HG03108 (cell line): Measurements from ENCODE around the gene FAM180B.
"Not testable (repeated sequence)": the region's sequence is repeated elsewhere in the genome, so short reads cannot be mapped to it uniquely, and the experiment has no call there.

Source experiments
- ATAC-seq: cut with Tn5 transposase; IDR thresholded peaks from one replicate; pipeline ENCODE4 v1.9.1; 2021; ENCODE audit warnings: moderate library complexity; ENCODE audit not compliant: unreplicated experiment

FAM180B gene, protein sequence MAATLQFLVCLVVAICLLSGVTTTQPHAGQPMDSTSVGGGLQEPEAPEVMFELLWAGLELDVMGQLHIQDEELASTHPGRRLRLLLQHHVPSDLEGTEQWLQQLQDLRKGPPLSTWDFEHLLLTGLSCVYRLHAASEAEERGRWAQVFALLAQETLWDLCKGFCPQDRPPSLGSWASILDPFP

DNA sequence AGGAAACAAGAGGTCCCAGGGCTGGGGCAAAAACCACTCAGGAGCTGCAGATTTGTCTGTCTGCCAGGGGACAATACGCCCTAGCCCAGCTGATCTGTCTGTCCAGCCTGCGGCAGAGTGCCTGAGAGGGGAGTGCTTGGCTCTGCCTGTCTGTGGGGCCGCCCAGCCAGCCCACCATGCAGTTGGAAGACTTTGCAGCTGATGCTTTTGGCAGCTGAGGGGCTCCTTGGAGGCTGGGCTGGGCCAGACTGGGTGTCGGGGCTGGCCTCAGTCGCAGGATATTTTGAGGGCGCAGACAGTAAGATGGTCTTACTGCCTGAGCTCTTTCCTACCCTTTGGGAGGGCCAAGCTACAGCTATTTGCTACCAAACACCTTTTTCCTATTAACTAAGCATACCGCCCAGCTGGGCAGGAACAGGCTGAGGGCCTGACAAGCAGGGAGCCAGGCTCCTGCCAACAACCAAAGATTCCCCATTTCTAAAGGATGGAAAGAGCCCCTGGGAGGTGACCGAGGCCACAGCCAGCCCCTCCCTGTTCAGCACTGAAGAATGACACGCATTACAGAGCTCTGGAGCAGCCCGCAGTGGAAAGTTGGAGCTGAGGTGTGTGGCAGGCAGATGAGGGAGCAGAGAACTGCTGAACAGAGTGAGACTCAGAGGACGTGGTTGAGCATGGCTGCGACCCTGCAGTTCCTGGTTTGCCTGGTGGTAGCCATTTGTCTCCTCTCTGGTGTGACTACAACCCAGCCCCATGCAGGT, at the start of gene FAM180B:
Gene FAM180B (plus strand): TSS at position 581 of the 758 bp plus-strand sequence. CDS start 91 bp downstream, at position 672.
- no peak for ATAC-seq

DNA sequence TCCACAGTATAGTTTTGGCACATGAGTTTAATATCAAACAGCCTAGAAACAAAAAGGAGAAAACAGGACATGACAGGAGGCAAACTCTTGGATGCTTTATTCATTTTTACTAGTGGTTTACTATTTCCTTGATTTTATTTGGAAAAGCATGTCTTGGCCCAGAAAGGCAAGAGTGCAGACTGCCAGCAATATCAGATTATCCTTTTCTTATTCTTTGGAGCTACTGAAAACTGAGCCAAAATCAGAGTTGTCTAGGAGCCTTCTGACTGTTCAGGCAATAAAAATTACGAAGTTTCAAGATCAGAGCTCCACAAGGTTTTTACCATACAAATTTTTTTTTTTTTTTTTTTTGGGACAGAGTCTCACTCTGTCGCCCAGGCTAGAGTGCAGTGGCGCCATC, 49.6 kb upstream of the FAM180B start:
- ATAC-seq, result no peak

DNA sequence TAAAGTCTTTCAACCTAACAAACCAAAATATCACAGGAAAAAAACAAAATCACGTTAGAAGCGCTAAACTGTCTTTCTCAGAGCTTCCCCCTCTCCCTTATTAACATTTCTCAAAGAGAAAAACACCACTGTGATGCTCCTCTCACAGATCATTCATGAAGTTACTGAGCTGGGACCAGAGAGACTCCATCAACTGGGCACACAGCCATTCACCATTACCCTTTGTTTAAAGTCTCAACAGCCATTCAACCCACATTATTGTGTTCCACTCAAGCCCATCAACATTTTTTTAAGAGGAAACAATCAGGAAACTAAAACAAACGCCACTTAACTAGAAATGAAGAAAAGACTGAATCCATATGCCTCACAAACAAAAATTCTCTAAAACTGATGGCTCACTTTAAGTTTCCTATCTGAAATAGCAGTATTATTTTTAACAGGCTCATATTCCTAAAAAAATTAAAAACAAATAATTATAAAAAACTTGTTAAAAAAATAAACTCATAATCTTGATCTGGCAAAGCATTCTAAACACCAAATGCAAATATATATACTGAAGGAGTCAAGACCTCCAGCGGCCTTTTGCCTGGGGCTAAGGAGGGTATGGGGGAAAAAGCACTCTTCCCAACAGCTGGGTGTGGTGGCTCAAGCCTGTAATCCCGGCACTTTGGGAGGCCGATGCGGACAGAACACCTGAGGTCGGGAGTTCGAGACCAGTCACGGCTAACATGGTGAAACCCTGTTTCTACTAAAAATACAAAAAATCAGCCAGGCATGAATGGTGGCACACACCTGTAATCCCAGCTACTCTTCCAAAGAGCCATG, 47.5 kb upstream of the FAM180B start:
- no peak for ATAC-seq

DNA sequence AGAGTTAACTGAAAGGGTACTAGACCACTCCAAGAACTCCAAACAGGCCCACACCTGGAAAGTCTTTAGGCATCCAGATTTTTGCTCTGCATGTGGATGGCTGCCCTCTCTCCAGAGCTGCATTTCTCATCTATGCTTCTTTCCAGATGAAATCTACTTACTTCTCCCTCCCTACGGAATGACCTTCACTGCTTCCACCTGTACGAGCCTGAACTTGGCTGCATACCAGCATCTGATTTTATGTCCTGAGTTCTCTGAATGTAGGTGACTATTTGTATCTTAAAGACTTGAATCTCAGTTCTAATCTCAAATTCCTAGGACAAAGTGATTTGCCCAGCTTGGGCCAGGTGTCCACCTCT, 46.8 kb upstream of the FAM180B start:
- ATAC-seq, result no peak

DNA sequence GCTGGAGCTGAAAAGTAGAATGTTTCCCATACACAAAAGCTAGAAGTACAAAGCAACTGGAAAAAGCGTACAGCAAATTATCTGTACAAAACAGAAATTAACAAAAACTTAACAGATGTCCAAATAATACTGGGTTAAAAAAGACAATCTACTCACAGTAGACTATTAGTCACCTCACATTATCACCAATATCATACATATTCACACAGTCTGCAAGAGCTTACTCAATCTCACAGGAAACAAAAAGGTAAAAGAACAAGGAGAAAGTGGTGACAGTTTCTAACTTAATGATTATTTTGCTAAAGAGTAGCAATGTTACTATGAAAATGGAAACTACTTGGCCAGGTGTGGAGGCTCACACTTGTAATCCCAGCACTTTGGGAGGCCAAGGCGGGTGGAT, 45.4 kb upstream of the FAM180B start:
- no peak for ATAC-seq

DNA sequence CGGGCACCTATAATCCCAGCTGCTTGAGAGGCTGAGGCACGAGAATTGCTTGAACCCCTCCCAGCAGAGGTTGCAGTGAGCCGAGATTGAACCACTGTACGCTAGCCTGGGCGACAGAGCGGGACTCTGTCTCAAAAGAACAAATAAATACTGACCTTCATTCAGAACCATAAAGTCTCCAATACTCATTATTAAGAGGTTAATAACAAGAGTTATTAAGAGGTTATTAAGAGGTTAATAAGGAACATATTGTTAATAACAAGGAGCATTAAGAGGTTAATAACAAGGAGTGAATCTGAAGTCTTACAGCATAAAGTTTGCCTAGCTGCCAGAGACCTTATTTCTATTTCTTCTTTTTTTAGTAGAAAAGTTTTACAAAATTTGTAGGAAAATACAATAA, 41.2 kb upstream of the FAM180B start:
- no peak for ATAC-seq

DNA sequence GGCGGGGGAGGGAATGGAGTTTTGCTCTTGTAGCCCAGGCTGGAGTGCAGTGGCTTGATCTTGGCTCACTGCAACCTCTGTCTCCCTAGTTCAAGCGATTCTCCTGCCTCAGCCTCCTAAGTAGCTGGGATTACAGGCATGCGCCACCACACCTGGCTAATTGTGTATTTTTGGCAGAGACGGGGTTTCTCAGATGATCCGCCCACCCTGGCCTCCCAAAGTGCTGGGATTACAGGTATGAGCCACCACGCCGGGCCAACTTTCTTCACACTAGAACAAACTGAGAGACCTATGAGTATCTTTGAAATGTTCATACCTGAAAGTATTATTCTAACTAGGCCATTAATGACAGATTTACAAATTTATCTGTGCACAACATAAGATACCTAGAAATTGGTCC, 40.2 kb upstream of the FAM180B start:
- not testable (repeated sequence) for ATAC-seq

DNA sequence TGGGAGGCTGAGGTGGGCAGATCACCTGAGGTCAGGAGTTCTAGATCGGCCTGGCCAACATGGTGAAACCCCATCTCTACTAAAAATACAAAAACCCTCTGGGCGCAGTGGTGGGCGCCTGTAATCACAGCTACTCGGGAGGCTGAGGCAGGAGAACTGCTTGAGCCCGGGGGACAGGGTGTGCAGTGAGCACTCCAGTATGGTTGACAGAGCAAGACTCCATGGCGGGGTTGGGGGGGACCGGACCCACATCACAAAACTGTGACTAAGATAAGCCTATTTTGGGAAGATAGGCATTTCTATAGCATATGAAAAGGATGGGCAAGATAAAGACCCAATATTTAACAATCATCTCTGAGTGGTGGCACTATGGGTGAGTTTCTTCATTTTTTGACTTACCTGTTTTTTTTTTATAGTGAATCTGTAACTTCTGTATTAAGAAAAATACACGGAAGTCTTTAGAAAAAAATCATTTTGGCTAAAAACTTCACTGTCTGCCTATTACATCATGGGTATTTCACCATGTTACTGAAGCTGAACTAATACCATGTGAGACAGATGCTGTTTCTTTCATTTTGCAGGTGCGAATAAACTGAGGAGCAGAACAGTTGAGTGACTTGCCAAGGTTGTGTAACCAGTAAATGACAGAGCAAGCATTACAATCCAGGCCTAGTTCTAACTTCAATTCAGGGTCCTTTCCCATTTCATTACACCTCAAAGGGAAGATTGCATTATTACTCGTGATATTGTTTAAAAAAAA, 36.0 kb upstream of the FAM180B start:
- ATAC-seq, result no peak

DNA sequence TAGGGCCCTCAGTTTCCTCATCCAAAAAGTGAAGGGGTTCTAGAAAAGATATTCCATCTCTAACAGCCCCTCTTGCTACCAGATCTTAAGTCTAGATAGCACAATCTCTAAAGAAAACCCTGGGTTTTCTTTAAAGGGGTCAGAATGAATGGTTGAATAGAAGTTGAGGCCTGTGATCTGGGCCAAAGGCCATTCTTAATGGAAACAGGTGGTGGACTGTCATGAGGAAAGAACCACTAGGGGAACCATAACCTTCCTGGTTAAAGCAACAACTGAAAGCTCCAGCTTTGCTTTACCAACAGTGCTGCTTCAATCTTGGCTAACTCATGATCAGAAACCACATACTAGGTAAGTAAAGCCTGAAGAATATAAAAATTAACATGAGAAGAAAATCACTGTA, 35.4 kb upstream of the FAM180B start:
- no peak for ATAC-seq

DNA sequence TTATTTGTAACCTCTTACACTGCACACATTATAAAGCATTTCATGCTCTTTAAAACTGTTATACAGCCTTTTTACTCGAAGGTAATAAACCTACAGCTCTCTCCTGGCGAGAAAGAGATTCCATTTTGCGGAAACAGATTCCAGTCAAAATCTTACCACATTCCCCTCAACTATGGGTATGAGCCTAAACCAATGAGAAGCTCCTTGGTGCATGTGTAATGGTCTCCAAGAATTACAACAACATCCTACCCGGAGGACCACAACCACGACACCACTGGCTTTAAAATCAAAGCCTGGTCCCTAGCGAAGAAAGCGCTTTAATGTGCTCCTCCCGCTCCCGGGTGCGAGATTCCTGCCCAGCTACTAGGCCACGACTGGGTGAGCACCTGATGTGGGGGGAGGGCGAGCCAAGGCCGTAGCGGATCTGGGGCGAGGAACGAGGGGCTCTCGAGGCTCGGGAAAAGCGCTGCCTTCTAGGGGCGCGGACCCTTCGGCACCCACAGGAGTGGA, 34.4 kb upstream of the FAM180B start:
- no peak for ATAC-seq

DNA sequence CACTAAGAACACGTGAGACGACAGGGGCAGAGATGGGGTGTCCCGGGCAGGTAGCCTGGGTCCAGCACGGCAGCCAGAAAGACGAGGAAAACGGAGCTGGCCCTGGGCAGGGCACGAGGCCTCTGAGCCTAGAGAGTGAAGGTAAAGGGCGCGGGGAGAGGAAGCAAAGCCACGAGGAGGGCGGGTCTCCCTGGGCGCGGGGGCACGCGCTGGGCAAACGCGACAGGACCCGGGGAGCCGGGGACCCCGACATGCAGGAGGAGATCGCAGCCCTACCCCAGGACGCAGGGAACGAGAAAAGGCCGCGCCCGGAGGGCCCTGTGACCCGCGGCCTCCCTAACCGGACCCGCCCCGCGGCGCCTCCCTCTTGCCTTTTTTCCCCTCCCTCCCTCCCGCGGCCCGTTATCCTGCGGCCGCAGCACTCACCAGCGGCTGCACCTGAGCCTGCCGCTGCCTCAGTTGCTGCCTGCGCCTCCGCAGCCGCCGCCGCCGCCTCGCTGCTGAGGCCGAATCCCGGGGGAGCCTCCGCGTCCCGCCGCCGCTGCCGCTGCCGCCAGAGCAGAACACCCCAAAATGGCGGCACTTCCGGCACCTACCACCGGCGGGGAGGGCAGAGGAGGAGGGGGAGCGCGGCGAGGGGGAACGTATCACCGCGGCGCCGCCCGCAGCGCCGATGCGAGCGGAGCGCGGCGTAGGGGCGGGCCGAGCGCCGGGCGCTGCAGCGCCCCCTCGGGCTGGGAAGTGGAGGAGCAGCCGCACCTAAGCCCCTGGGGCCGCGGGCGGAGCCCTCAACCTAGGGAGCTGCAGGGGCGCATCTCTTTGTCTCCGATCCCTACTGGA, 33.7 kb upstream of the FAM180B start, which contains the start of gene CELF1:
Gene CELF1 (minus strand): TSS at position 567 of the 840 bp plus-strand sequence. CDS start 53,609 bp downstream, outside the sequence.
- ATAC-seq, result peak; percentile 88

DNA sequence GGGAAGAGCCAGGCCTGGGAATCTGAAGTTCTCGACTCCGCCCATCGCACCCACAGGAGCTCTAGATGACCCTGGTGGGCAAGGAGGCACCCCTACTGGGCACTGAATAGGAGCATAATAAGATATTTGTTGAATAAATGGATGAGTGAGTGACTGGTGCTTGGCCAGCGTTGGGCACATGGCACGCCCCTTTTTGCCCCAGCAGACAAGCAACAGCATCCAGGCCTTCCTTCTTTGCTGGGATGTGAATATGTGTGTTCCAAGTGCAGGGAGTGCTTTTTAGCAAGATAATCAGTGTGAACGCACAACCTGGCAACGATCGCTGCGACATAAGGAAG, 33.1 kb upstream of the FAM180B start:
- ATAC-seq, result peak; percentile 11

DNA sequence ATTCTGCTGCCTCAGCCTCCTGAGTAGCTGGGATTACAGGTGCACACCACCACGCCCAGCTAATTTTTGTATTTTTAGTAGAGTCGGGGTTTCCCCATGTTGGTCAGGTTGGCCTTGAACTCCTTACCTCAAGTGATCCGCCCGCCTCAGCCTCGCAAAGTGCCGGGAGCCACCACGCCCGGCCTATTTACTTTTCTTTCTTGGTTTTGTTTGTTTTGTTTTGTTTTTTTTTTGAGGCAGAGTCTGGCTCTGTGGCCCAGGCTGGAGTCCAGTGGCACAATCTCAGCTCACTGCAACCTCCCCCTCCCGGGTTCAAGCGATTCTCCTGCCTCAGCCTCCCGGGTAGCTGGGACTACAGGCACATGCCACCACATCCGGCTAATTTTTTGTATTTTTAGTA, 29.5 kb upstream of the FAM180B start:
- not testable (repeated sequence) for ATAC-seq

DNA sequence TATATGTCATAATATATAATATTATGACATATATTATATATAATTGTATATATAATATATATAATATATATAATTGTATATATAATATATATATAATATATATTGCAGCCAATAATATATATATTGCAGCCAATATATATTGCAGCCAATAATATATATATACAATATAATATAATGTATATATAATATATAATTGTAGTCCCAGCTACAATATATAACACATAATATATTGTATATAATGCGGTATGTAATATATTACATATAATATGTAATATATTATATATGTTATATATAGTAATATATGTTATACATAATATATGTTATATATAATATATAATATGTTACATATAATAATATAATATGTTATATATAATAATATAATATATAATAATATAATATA, 27.8 kb upstream of the FAM180B start:
- ATAC-seq, result no peak

DNA sequence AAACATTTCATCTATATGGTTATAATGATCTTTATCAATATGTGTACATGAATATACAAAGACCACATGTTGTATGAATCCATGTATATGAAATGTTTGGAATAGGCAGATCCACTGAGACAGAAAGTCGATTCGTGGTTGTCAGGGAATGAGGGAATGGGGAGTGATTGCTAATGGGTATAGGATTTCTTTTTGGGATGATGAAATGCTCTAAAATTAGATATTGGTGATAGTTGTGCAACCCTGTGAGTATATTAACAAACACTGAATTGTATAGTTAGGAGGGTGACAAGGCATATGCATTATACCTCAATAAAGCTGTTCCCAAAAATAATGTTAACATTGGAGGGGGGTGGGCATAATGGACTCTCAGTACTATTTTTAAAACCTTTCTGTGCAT, 26.1 kb upstream of the FAM180B start:
- no peak for ATAC-seq

DNA sequence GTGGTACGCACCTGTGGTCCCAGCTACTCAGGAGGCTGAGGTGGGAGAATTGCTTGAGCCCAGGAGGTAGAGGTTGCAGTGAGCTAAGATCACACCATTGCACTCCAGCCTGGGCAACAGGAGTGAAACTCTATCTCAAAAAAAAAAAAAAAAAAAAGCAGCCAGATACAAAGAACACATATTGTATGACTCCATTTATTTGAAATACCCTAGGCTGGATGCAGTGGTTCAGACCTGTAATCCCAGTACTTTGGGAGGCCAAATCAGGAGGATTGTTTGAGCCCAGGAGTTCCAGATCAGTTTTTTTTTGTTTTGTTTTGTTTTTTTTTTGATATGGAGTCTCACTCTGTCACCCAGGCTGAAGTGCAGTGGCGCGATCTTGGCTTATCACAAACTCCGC, 24.1 kb upstream of the FAM180B start:
- ATAC-seq, result not testable (repeated sequence)

DNA sequence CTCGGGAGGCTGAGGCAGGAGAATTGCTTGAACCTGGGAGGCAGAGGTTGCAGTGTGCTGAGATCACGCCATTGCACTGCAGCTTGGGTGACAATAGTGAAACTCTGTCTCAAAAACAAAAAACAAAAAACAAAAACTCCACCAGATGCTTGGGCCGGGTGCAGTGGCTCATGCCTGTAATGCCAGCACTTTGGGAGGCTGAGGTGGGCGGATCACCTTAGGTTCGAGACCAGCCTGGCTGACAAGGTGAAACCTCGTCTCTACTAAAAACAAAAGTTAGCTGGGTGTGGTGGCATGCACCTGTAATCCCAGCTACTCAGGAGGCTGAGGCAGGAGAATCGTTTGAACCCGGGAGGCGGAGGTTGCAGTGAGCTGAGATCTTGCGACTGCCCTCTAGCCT, 22.1 kb upstream of the FAM180B start:
- not testable (repeated sequence) for ATAC-seq

DNA sequence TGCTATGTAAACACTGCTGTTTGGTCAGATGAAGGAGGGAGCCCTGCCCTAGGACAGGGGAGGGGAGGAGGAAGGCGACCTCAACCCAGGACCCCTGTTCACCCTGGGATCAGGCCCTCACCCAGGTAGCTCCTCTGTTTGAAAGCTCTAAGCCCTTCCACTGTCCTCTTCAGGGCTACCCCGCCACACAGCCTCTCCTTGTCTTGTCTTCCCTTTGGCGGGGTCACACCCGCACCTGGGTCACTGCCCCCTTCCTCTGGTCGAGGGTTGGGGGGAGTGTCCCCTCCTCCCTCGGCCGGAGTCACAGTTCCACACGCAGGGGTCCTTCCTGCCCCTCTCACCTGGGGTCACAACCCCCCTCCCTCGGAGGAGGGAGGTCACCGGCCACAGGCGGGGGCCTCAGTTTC, 21.5 kb upstream of the FAM180B start:
- peak; percentile 10 for ATAC-seq

DNA sequence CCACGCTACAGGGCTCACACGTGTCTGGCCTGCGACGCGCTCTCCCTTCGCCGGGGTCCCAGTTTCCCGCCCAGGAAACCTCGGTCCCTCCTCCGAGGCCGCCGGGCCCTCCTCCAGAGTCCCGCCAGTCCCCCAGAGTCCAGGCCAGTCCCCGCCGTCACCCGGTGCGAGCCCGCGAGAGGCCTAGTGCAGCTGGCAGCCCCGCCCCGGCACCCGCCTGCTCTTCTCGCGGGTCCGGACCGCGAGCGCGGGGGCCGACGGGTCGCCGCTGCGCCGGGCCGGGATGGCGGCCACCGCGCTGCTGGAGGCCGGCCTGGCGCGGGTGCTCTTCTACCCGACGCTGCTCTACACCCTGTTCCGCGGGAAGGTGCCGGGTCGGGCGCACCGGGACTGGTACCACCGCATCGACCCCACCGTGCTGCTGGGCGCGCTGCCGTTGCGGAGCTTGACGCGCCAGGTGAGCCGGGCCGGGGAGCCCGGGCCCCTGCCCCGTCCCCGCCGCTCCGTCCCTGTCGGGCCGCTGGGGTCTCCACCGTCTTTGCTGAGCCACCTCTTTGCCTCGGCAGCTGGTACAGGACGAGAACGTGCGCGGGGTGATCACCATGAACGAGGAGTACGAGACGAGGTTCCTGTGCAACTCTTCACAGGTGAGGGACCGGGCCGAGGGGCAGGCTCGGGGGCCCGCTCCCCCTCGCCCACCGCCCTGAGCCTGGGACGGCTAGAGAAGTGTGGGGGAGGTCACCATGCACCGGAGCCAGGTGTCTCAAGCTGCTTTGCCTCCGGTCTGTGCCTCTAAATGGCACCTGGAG, 20.9 kb upstream of the FAM180B start, which contains the start of gene PTPMT1:
Gene PTPMT1 (plus strand): TSS at position 260 of the 809 bp plus-strand sequence. CDS start 24 bp downstream, at position 284.
- peak; percentile 80 for ATAC-seq
